ENCODE data around the gene YBX2.

DNA sequence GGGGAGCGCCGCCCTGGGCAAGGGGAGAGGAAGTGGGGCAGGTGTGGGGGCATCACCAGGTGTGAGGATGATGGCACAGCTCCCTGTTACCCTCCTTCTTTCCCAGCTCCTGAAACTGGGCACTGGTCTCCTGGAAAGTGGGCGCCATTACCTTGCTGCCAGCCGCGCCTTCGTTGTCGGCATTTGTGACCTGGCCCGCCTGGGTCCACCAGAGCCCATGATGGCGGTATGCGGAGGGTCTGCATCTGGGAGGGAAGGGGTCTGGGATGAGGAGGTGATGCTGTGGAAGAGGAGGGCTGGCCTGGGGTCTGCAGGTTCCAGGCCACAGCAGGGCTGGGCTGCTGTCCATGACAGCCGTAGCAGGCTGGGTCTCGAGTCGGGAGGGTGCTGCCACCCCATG, 47.4 kb upstream of the YBX2 start:
- TF ChIP-seq CTCF (IDR thresholded peaks at IDR 0.05) = no peak
- no peak for TF ChIP-seq EZH2 (IDR thresholded peaks at IDR 0.05; ENCODE audit: borderline replicate concordance, insufficient read depth, low read depth, low read length, poor library complexity, severe bottlenecking)

All from B cell (primary cell).